IgD-negative memory B cell (primary cell): ENCODE results near the gene RUNDC1. TPM values are rescaled to one million over a fixed set of nuclear protein-coding genes. Genes with fewer than 3 reads are reported as not detected.

ENCODE experiments used
- H3K27ac Mint-ChIP-seq, 3 donors: one replicate each; pipeline ENCODE4 v1.8.0; 2020 to 2022; ENCODE audit warnings: mild to moderate bottlenecking in 3 of 3, mixed read lengths in 3 of 3, moderate library complexity in 1 of 3
- H3K27me3 Mint-ChIP-seq: one replicate; pipeline ENCODE4 v1.8.0; 2021; ENCODE audit warnings: mixed read lengths
- H3K36me3 Mint-ChIP-seq: one replicate; pipeline ENCODE4 v1.8.0; 2020; ENCODE audit warnings: mild to moderate bottlenecking, mixed read lengths
- H3K4me1 Mint-ChIP-seq, 3 donors: one replicate each; pipeline ENCODE4 v1.8.0; 2020 to 2022; ENCODE audit warnings: mixed read lengths in 3 of 3, mild to moderate bottlenecking in 1 of 3
- H3K4me3 Mint-ChIP-seq, 4 donors: one replicate each; pipeline ENCODE4 v1.8.0; 2020 to 2022; ENCODE audit warnings: mild to moderate bottlenecking in 4 of 4, mixed read lengths in 4 of 4, moderate library complexity in 3 of 4
- H3K9me3 Mint-ChIP-seq, 3 donors: one replicate each; pipeline ENCODE4 v1.8.0; 2020 to 2021; ENCODE audit warnings: mixed read lengths in 3 of 3, mild to moderate bottlenecking in 1 of 3
- polyA plus RNA-seq: library from polyadenylated mRNA; unstranded; fragments of 300-500 nt; fragmentation: Illumina TruSeq; gene quantifications from one replicate; pipeline ENCODE4 v1.2.3, GENCODE V29; 2021

RUNDC1 gene
- polyA plus RNA-seq, 1 donor from 2014 or later, result 24.0 TPM

DNA sequence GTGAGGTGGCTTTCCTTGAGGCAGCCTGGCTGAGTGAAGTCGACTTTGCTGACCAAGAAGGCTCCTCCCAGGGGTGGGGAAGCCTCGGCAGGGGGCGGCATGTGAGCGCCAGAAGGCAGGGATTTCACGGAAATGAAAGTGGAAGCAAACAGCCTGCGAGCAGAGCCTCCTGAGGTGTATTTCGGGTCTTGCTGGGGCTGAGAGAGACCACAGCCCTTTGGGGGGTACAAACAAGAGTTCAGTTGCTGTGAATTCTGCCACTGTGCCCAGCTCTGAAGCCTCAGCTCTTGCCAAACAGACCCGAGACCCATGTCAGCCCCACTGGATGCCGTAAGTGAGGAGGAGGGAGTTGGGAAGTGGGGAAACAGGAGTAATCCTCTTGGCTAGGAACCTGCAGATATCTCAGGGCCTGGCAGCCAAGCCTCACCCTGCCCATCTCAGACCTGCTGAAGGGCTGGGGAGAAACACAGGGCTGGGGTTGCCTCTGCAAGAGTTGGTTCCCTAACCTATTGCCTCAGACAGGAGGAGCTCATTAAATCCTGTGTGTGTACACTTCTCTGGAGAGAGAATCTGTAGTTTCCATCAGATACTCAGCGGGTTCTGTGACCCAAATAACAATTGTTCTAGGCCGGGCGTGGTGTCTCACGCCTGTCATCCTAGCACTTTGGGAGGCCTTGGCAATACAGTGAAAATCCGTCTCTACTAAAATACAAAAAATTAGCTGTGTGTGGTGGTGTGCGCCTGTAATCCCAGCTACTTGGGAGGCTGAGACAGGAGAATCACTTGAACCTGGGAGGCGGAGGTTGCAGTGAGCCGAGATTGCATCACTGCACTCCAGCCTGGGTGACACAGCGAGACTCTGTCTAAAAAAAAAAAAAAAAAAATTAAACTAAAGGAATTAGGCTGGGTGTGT lies 26.5 kb downstream of the RUNDC1 start, which contains the start of gene IFI35:
TSS of gene IFI35 (plus strand) at position 146 of the 913 bp plus-strand sequence. CDS start at position 310, 164 bp downstream.
- no peaks in the 10 kb centered on the region for H3K27me3 Mint-ChIP-seq

DNA sequence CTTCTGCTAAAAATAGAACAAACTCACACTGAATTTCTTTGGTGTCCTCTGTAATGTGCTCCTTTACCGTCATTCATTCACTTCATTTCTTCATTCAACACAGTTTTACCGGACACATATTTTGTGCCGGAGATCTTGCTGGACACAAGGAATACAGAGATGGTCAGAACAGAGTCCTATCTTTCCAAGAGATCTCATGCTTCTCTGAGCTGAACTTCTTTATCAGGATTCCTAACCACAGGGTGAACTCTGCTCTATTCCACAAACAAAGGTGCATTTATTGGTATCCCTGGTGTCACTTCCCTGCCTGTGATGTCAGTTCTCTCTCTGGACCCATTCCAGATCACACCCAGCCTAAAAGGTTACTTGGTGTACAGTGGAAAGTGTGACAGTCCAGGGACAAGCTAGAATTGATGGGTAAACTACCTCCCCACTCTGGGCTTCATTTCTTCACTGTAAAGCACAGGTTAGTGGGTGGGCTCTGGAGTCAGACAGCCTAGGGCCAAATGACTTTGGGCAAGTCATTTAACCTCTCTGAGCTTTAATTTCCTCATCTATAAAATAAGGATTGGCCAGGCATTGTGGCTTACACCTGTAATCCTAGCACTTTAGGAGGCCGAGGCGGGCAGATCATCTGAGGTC lies 30.4 kb downstream of the RUNDC1 start:
- H3K4me3 Mint-ChIP-seq, result peak overlapping the region in 1 of 4 donors; percentile 22
- no peak overlapping the region for H3K27ac Mint-ChIP-seq
- peaks cover 8 to 15% (median 10%) of the 10 kb centered on the region in 3 donors for H3K4me1 Mint-ChIP-seq
- H3K36me3 Mint-ChIP-seq, result peaks cover 1% of the 10 kb centered on the region
- H3K27me3 Mint-ChIP-seq, result no peaks in the 10 kb centered on the region
- H3K9me3 Mint-ChIP-seq, result no peaks in the 10 kb centered on the region

More for the DNA sequence above, 26.5 kb downstream of the RUNDC1 start, which contains the start of gene IFI35:
- H3K36me3 Mint-ChIP-seq, result no peaks in the 10 kb centered on the region
- no peaks in the 10 kb centered on the region for H3K9me3 Mint-ChIP-seq
- H3K4me3 Mint-ChIP-seq, result peak within 1 kb of the TSS; percentile 98 to 100 (median 100)
- H3K27ac Mint-ChIP-seq, result peak within 1 kb of the TSS; percentile 94 to 99 (median 98)
- H3K4me1 Mint-ChIP-seq, result peaks cover 8 to 15% (median 10%) of the 10 kb centered on the region in 3 donors

DNA sequence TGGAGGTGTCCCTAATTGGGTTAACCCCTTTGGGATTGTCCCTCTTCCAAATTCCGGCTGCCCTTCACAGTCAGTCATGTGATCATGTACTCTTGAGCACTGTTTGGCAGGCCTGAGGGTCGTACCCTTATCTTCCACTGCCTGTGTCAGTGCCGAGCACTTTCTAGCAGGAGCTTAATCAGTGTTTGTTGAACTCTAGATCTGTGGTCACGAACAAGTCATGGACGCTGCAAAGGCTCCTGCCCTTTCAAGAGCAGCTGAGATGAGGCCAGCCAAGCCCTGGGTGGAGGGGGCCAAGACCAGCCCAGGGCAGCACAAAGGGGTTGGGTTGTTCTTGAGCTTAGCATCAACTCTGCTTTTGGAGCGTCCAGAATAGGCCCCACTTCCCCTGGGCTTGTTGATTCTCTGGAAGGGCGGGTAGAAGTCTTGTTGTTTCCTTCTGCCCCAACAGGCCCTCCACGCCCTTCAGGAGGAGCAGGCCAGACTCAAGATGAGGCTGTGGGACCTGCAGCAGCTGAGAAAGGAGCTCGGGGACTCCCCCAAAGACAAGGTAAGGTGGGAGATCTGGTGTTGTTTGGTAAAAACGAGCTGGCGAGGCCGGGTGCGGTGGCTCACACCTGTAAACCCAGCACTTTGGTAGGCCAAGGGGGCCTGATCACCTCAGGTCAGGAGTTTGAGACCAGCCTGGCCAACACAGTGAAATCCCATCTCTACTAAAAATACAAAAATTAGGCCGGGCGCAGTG lies 31.5 kb downstream of the RUNDC1 start:
- no peak overlapping the region for H3K27ac Mint-ChIP-seq
- H3K9me3 Mint-ChIP-seq, result no peaks in the 10 kb centered on the region
- no peaks in the 10 kb centered on the region for H3K27me3 Mint-ChIP-seq
- H3K4me3 Mint-ChIP-seq, result peak overlapping the region in 1 of 4 donors; percentile 83
- peaks cover 1% of the 10 kb centered on the region for H3K36me3 Mint-ChIP-seq
- peaks cover 1 to 8% (median 5%) of the 10 kb centered on the region in 3 donors for H3K4me1 Mint-ChIP-seq

DNA sequence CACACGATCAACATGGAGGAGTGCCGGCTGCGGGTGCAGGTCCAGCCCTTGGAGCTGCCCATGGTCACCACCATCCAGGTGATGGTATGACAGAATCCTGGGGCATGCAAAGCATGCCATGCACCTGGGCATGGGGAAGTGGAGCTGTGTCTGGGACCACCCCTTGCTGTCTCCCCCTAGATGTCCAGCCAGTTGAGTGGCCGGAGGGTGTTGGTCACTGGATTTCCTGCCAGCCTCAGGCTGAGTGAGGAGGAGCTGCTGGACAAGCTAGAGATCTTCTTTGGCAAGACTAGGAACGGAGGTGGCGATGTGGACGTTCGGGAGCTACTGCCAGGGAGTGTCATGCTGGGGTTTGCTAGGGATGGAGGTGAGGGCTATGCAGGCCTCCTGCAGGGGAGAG lies 32.9 kb downstream of the RUNDC1 start:
- Mint-ChIP-seq H3K27me3 (no peaks in the 10 kb centered on the region), H3K4me3 (no peak overlapping the region), H3K36me3 (peaks cover 1% of the 10 kb centered on the region), H3K4me1 (peaks cover 0 to 12% (median 6%) of the 10 kb centered on the region in 3 donors), H3K27ac (peak overlapping the region in 1 of 3 donors; percentile 92), H3K9me3 (no peaks in the 10 kb centered on the region)

DNA sequence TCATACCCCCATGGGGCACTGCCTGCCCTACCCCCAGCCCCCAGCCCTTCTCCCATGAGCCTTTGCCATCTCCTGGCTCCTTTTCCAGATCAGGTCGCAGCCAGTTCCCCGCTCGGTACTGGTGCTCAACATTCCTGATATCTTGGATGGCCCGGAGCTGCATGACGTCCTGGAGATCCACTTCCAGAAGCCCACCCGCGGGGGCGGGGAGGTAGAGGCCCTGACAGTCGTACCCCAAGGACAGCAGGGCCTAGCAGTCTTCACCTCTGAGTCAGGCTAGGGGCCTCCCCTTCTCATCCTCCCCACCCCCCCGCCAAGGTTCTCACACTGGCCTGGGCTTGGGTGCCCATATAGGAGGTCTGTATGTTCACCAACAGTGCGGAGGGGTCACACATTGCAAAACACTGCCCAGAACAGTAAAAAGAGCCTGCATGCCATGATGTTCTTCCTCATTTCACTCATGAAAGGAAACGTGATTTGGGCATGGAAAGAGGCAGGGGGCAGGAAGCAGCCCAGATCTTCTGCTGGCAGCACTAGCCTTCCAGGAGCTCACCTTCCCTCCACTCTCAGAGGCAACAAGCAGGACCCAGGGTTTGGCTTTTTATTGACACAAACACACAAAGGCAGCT lies 33.8 kb downstream of the RUNDC1 start:
- Mint-ChIP-seq H3K4me3 (no peak overlapping the region), H3K27ac (no peak overlapping the region), H3K27me3 (no peaks in the 10 kb centered on the region), H3K4me1 (peaks cover 8 to 14% (median 8%) of the 10 kb centered on the region in 3 donors), H3K9me3 (no peaks in the 10 kb centered on the region), H3K36me3 (peaks cover 1% of the 10 kb centered on the region)

DNA sequence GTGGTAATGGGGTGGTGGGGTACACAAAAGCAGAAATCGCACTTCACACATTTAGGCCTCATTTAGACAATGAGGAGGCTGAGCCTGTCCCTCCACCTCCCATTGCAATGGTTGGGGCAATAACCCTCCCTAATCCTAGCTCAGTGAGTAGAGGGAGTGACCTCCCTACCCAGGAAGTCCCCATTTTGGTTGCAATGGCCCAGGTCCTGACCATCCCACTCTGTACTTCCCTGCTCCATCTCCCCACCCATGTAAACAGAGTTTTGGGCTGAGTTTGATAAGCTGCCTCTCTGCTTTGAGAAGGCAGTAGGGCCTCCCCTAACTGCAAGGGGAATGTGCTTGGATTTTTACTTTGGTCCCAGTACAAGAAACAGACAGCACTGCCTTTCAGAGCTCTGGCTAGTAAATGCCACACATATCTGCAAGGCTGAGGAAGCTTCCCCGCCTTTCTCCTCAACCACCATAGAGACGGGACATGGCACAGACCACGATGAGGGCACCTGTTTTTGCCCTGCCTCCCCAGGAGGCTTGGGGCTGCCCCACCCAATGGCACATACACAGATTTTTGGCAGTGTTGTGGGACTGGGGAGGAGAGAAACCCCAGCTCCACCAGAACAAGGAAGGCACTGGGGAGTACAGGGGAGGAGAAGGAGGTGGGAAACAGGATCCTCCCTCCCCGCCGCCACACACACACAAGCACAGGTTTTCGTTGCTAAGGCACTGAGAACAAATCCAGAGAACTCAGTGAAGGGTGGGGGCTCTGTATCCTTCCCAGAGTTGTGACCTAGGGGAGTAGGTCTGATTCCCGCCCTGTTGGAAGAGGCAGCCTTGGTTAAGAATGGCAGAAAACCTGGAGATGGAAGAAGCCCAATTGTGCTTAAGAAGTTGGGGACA lies 34.5 kb downstream of the RUNDC1 start:
- Mint-ChIP-seq H3K27ac (no peak overlapping the region), H3K4me1 (peaks cover 8 to 14% (median 12%) of the 10 kb centered on the region in 3 donors), H3K27me3 (no peaks in the 10 kb centered on the region), H3K36me3 (peaks cover 1% of the 10 kb centered on the region), H3K9me3 (no peaks in the 10 kb centered on the region), H3K4me3 (peak overlapping the region in 1 of 4 donors; percentile 60)

DNA sequence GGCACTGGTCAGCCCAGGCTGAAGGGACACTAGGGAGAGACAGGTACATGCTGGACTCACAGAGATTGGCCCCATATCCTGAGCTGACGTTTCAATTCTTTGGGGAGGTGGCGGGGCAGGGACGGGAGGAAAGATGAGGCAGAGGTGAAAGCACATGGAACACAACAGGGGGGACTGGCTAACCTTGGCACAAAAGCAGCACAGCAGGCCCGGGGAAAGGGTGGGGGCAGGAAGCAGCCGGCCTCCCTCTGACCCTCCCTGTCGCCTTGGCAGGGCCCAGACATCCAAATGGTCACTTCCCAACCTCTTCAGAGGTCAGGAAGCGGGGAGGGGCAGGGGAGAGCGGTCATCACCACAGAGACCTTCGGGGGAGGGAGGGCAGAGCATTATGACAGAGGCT lies 35.2 kb downstream of the RUNDC1 start:
- peaks cover 1% of the 10 kb centered on the region for H3K36me3 Mint-ChIP-seq
- H3K27ac Mint-ChIP-seq, result no peak overlapping the region
- H3K9me3 Mint-ChIP-seq, result no peaks in the 10 kb centered on the region
- H3K27me3 Mint-ChIP-seq, result no peaks in the 10 kb centered on the region
- H3K4me3 Mint-ChIP-seq, result no peak overlapping the region
- H3K4me1 Mint-ChIP-seq, result peaks cover 8 to 11% (median 8%) of the 10 kb centered on the region in 3 donors

DNA sequence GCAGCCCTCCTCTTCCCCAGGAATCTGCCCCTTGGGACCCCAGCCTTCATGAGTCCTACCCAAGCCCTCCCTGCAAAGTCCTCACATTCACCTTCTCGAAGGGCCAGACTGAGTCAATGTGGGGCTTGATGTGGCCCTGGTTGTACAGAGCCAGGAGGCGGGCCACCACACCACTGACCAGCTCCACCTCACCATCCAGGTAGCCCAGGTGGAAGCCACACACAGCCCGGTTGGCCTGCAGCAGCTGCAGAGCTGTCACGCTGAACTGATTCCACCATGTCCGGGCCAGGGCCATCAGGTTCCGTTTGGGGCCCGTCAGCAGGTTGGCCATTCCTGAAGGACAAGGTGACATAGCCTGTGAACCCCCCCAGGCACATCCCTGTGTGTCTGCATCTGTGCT lies 35.9 kb downstream of the RUNDC1 start:
- Mint-ChIP-seq H3K27ac (peak overlapping the region in 1 of 3 donors; percentile 90), H3K36me3 (peaks cover 1% of the 10 kb centered on the region), H3K4me3 (no peak overlapping the region), H3K4me1 (peaks cover 7 to 11% (median 8%) of the 10 kb centered on the region in 3 donors), H3K9me3 (no peaks in the 10 kb centered on the region), H3K27me3 (no peaks in the 10 kb centered on the region)

DNA sequence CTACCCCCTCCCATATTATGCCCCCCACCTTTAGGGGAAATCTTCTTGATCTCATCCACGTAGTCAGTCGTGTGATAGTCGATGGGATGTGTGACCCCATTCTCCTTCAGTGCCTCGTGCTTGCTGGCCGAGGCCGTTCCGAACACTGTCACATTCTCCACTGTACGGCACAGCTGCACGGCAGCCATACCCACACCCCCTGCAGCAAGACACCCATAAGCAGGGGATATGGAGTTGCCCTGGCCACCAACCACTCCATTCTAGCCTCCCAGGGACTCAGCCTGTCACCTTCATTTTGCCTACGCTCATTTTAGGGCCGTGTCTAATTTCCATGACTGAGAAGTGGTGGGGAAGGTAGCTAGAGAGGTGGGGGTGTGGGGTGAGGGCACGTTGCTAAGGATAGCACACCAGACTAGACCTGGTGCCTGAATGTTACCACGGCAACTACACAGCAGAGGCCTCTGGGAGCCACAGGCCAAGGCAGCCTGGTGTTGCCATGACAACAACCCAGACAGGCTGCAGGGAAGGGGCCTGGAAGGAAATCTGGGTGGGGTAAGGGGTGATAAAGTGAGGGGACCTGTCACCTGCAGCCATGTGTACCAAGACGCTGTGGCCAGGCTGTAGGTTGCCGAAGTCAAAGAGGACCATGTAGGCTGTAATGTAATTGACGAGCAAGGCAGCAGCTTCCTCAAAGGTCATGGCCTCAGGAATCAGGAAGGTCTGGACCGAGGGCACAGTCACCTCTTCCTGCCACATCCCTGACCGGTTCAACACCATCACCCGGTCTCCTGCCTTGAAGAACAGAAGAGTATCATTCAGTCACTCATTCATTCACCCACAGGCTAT lies 37.9 kb downstream of the RUNDC1 start:
- peak overlapping the region in 1 of 4 donors; percentile 96 for H3K4me3 Mint-ChIP-seq
- no peaks in the 10 kb centered on the region for H3K9me3 Mint-ChIP-seq
- H3K36me3 Mint-ChIP-seq, result peaks cover 1% of the 10 kb centered on the region
- H3K27me3 Mint-ChIP-seq, result no peaks in the 10 kb centered on the region
- peak overlapping the region; percentile 40 to 85 (median 47) for H3K27ac Mint-ChIP-seq
- H3K4me1 Mint-ChIP-seq, result peaks cover 9 to 11% (median 11%) of the 10 kb centered on the region in 3 donors

DNA sequence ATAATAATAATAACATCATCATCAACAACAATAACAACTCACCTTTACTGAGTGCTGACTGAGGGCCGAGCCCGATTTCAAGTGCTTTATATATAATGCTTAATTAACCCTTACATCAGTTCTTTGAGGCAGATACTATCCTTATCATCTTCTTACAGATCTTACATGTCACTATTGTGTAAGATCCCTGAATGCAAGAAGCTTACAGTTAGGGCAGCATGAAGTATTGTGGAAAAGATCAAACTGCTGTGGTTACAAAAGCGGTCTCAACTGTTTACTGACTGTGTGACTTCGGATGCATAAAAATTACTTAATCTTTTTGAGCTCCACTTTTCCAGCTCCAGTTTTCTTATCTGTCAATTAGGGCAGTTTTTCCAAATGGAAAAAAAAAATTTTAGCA lies 38.6 kb downstream of the RUNDC1 start:
- Mint-ChIP-seq H3K9me3 (no peaks in the 10 kb centered on the region), H3K27ac (peak overlapping the region in 1 of 3 donors; percentile 47), H3K27me3 (no peaks in the 10 kb centered on the region), H3K4me3 (peak overlapping the region in 1 of 4 donors; percentile 96), H3K4me1 (peaks cover 9 to 11% (median 11%) of the 10 kb centered on the region in 3 donors), H3K36me3 (peaks cover 1% of the 10 kb centered on the region)

DNA sequence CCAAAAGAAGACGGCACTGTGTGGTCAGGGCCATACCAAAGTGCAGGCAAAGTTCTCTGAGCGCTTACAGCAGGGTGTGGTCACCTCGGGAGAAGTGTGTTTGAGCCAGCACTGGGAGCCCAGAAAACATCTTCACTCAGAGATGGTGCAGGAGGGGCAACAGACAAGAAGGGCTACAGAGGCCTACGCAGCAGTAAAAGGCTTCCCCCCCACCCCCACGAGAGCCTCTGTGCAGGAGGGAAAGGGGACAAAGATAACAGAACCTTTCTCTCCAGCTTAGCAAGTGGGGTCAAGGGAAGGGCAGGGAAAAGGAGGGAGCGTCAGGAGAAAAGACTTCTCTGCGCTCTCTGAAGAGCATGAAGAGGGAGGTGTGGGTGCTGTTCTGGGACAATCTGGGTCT lies 39.1 kb downstream of the RUNDC1 start:
- H3K36me3 Mint-ChIP-seq, result no peaks in the 10 kb centered on the region
- peak overlapping the region in 3 of 4 donors; percentile 34 to 96 (median 67) for H3K4me3 Mint-ChIP-seq
- H3K27me3 Mint-ChIP-seq, result no peaks in the 10 kb centered on the region
- H3K4me1 Mint-ChIP-seq, result peaks cover 11 to 14% (median 13%) of the 10 kb centered on the region in 3 donors
- H3K27ac Mint-ChIP-seq, result peak overlapping the region in 2 of 3 donors; percentile 65 to 67
- no peaks in the 10 kb centered on the region for H3K9me3 Mint-ChIP-seq

DNA sequence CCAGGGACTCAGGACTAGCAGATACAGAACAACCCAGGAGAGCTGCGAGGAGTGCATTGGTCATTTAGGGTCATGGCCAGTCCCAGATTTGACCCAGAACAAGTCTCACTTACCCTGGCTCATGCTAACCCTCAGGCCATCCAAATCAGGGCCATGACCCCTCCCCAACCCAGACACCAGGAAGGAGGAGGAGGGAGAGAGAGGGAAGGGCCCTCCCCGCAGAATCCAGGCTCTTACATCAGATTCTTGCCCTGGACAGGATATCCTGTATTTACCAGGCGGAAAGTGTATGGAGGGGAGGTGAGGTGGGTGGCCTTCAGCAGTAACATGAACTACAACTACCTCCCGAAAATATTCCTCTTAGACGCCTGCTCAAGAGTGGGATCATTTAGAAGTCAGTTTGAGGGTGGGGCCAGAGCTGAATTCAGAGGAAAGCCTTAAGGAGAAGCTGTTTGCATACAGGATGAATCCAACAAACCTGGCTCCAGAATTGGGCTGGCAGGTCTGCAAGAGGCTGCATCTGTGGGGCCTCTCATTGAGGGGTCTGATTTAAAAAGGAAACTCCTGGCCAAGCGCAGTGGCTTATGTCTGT lies 39.8 kb downstream of the RUNDC1 start:
- no peaks in the 10 kb centered on the region for H3K9me3 Mint-ChIP-seq
- H3K27me3 Mint-ChIP-seq, result no peaks in the 10 kb centered on the region
- peak overlapping the region; percentile 65 to 83 (median 67) for H3K27ac Mint-ChIP-seq
- no peaks in the 10 kb centered on the region for H3K36me3 Mint-ChIP-seq
- peak overlapping the region; percentile 21 to 96 (median 88) for H3K4me3 Mint-ChIP-seq
- peaks cover 14 to 19% (median 14%) of the 10 kb centered on the region in 3 donors for H3K4me1 Mint-ChIP-seq
